Loucy (cell line): ENCODE data around the gene NGFR.

Experiments used
- EZH2phosphoT487 ChIP-seq: fragments of 200-600 bp; IDR thresholded peaks from 2 replicates; pipeline ENCODE4 v1.6.1; 2018; ENCODE audit warnings: antibody characterized with exemption, mild to moderate bottlenecking, moderate library complexity, borderline replicate concordance
- TF ChIP-seq, protein P1 (sequence below): fragments of 200-600 bp; sonication (generic); conservative IDR thresholded peaks from 2 replicates; pipeline ENCODE4 v1.5.1; 2014; ENCODE audit warnings: mild to moderate bottlenecking, antibody characterized with exemption, low read length

DNA sequence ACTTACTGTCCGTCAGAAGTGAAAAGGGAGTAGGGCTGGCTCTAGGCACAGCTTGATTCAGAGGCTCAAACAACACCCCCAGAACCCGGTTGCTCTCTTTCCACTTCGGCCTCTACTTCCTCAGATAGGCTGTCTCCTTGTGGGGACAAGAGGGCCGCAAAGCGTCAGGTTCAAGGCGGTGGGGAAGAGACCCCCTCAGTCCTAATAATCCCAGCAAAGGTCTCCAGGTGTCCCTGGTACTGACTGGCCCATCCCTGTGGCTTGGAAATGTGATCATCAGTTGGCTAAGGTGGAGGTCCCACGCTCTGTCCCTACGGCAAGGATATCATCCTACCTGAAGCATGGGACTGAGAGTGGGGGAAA lies 26.0 kb downstream of the NGFR start:
- TF ChIP-seq, protein P1, sequence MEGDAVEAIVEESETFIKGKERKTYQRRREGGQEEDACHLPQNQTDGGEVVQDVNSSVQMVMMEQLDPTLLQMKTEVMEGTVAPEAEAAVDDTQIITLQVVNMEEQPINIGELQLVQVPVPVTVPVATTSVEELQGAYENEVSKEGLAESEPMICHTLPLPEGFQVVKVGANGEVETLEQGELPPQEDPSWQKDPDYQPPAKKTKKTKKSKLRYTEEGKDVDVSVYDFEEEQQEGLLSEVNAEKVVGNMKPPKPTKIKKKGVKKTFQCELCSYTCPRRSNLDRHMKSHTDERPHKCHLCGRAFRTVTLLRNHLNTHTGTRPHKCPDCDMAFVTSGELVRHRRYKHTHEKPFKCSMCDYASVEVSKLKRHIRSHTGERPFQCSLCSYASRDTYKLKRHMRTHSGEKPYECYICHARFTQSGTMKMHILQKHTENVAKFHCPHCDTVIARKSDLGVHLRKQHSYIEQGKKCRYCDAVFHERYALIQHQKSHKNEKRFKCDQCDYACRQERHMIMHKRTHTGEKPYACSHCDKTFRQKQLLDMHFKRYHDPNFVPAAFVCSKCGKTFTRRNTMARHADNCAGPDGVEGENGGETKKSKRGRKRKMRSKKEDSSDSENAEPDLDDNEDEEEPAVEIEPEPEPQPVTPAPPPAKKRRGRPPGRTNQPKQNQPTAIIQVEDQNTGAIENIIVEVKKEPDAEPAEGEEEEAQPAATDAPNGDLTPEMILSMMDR: no peak
- no peak for TF ChIP-seq EZH2phosphoT487
